Hepatocyte (in vitro differentiated cells): ENCODE results near the gene SHOC2. TPM values are rescaled to one million over a fixed set of nuclear protein-coding genes. Genes with fewer than 3 reads are reported as not detected.
A peak's percentile ranks its signal among the peaks of the same experiment; 100 is the strongest.

Experiments used
- DNase-seq: peaks from one replicate; pipeline ENCODE4 v3.0.0-alpha.2; 2016; ENCODE audit warnings: low spot score
- H2AFZ ChIP-seq: fragments of 200-600 bp; sonication (generic); 2 replicates; pipeline ENCODE4 v1.6.0; 2016; ENCODE audit warnings: antibody characterized with exemption, mild to moderate bottlenecking
- H3K27ac ChIP-seq: fragments of 200-600 bp; sonication (generic); 2 replicates; pipeline ENCODE4 v1.5.1; 2016; ENCODE audit warnings: mild to moderate bottlenecking
- H3K27me3 ChIP-seq: fragments of 200-600 bp; sonication (generic); 2 replicates; pipeline ENCODE4 v1.6.1; 2016
- H3K36me3 ChIP-seq: fragments of 200-600 bp; sonication (generic); replicated peaks from 2 replicates; pipeline ENCODE4 v1.5.1; 2016; ENCODE audit warnings: low read depth; ENCODE audit not compliant: insufficient read depth
- H3K4me1 ChIP-seq: fragments of 200-600 bp; sonication (generic); 2 replicates; pipeline ENCODE4 v1.5.1; 2016; ENCODE audit warnings: mild to moderate bottlenecking, moderate library complexity; ENCODE audit not compliant: insufficient read depth
- H3K4me2 ChIP-seq: fragments of 200-600 bp; sonication (generic); 2 replicates; pipeline ENCODE4 v1.6.0; 2016
- H3K4me3 ChIP-seq: fragments of 200-600 bp; sonication (generic); 2 replicates; pipeline ENCODE4 v1.5.1; 2016; ENCODE audit warnings: mild to moderate bottlenecking
- H3K79me2 ChIP-seq: fragments of 200-600 bp; sonication (generic); 2 replicates; pipeline ENCODE4 v1.6.0; 2017; ENCODE audit warnings: mild to moderate bottlenecking
- H3K9me2 ChIP-seq: fragments of 200-600 bp; sonication (generic); replicated peaks from 2 replicates; pipeline ENCODE4 v1.6.0; 2017; ENCODE audit warnings: mild to moderate bottlenecking; ENCODE audit not compliant: insufficient read depth
- H3K9me3 ChIP-seq: fragments of 200-600 bp; sonication (generic); 2 replicates; pipeline ENCODE4 v1.5.1; 2016; ENCODE audit warnings: low read depth, mild to moderate bottlenecking
- H4K20me1 ChIP-seq: fragments of 200-600 bp; sonication (generic); 2 replicates; pipeline ENCODE4 v1.6.0; 2016; ENCODE audit warnings: mild to moderate bottlenecking; ENCODE audit not compliant: insufficient read depth, poor library complexity, severe bottlenecking
- EZH2 ChIP-seq: fragments of 200-600 bp; sonication (generic); IDR thresholded peaks from 2 replicates; pipeline ENCODE4 v1.6.1; 2016; ENCODE audit warnings: antibody characterized with exemption, mild to moderate bottlenecking, borderline replicate concordance
- EZH2phosphoT487 ChIP-seq: fragments of 200-600 bp; sonication (generic); IDR thresholded peaks from one replicate; pipeline ENCODE4 v1.6.1; 2018; ENCODE audit warnings: antibody characterized with exemption, mild to moderate bottlenecking, low read depth, moderate library complexity; ENCODE audit not compliant: unreplicated experiment, severe bottlenecking
- WGBS: methylation state at CpG from one replicate; pipeline ENCODE4 v1.1.6; 2016; ENCODE audit warnings: low lambda C conversion rate; ENCODE audit errors: missing lambda C conversion rate; 5-methylcytosine and 5-hydroxymethylcytosine counted together
- polyA plus RNA-seq: library from polyadenylated mRNA; unstranded; fragments of >200 nt; fragmentation: Nextera tagmentation; extraction: Ambion mirVana; gene quantifications from 2 replicates; pipeline ENCODE4 v1.2.1, GENCODE V29; 2016
- total RNA-seq: library from RNA; depleted of rRNA; stranded (reverse); fragments of >200 nt; gene quantifications from 2 replicates; pipeline ENCODE4 v1.2.3, GENCODE V29; 2014
- TF ChIP-seq, protein P1 (sequence below): fragments of 200-600 bp; sonication (generic); IDR thresholded peaks from 2 replicates; pipeline ENCODE4 v1.5.1; 2016; ENCODE audit warnings: antibody characterized with exemption, mild to moderate bottlenecking; ENCODE audit not compliant: poor library complexity

SHOC2 gene
- total and polyA plus RNA-seq, 2 experiments from 2014 or later: 27.5 to 58.9 TPM

- no peak overlapping the region for H3K4me3 ChIP-seq
- H3K27ac ChIP-seq: no peak overlapping the region
- 97% methylated on average over 1 of the region's 1 CpG for WGBS
- DNase-seq: no peak
- no peaks in the 10 kb centered on the region for H3K9me2 ChIP-seq
- H3K79me2 ChIP-seq: peaks cover 56% of the 10 kb centered on the region
- no peaks in the 10 kb centered on the region for H3K27me3 ChIP-seq
- no peak overlapping the region for H2AFZ ChIP-seq
- H3K9me3 ChIP-seq: no peaks in the 10 kb centered on the region
- no peak for TF ChIP-seq EZH2phosphoT487
- TF ChIP-seq, protein P1, sequence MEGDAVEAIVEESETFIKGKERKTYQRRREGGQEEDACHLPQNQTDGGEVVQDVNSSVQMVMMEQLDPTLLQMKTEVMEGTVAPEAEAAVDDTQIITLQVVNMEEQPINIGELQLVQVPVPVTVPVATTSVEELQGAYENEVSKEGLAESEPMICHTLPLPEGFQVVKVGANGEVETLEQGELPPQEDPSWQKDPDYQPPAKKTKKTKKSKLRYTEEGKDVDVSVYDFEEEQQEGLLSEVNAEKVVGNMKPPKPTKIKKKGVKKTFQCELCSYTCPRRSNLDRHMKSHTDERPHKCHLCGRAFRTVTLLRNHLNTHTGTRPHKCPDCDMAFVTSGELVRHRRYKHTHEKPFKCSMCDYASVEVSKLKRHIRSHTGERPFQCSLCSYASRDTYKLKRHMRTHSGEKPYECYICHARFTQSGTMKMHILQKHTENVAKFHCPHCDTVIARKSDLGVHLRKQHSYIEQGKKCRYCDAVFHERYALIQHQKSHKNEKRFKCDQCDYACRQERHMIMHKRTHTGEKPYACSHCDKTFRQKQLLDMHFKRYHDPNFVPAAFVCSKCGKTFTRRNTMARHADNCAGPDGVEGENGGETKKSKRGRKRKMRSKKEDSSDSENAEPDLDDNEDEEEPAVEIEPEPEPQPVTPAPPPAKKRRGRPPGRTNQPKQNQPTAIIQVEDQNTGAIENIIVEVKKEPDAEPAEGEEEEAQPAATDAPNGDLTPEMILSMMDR: no peak
- TF ChIP-seq EZH2: no peak
- H3K36me3 ChIP-seq: no peaks in the 10 kb centered on the region
- no peak overlapping the region for H3K4me2 ChIP-seq
- H3K4me1 ChIP-seq: no peaks in the 10 kb centered on the region
- H4K20me1 ChIP-seq: peaks cover 13% of the 10 kb centered on the region
These were observed 31.8 kb upstream of the SHOC2 start for GRCh38 chr10:110887560-110887959.

- no peaks in the 10 kb centered on the region for H3K27me3 ChIP-seq
- no peak for DNase-seq
- H3K36me3 ChIP-seq: peaks cover 9% of the 10 kb centered on the region
- no peak overlapping the region for H3K4me3 ChIP-seq
- no peaks in the 10 kb centered on the region for H3K9me3 ChIP-seq
- no peaks in the 10 kb centered on the region for H3K9me2 ChIP-seq
- 92% methylated on average over 3 of the region's 3 CpGs for WGBS
- H3K79me2 ChIP-seq: peaks cover 38% of the 10 kb centered on the region
- no peak overlapping the region for H2AFZ ChIP-seq
- H3K4me2 ChIP-seq: no peak overlapping the region
- peaks cover 18% of the 10 kb centered on the region for H3K4me1 ChIP-seq
- H3K27ac ChIP-seq: no peak overlapping the region
- TF ChIP-seq, protein P1: no peak
- TF ChIP-seq EZH2phosphoT487 (no peak), EZH2 (no peak)
- H4K20me1 ChIP-seq: peaks cover 22% of the 10 kb centered on the region
These were observed 26.7 kb upstream of the SHOC2 start for GRCh38 chr10:110892602-110893288.

DNA sequence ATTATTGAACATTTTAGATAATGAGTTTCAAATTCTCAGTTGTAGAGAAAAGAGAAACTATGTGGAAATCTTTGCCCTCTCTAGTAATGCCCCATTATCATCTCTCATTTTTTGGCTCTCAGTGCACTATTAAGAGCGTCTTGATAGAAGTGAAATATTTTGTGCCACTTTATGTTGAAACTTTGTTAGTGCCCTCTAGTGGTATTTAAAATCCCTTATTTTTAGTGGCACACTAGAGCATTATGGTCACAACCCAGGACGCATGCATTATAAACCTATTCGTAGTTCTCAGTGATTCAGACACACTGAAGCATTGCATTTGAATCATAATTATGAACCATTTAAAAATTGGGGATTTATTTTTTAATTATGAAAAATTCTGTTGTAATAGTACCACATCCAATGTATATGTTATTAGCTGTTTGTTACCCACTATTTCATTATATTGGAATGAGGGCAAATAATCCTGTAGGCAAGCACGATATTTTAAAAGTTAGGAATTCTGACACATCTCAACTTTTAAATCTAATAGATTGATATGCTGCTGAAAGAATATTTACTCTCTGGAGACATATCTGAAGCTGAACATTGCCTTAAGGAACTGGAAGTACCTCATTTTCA, 25.7 kb upstream of the SHOC2 start:
- TF ChIP-seq EZH2phosphoT487 (no peak), EZH2 (no peak)
- TF ChIP-seq, protein P1: peak; percentile 66
- Histone ChIP-seq H3K36me3 (peaks cover 9% of the 10 kb centered on the region), H3K79me2 (peaks cover 32% of the 10 kb centered on the region), H3K27me3 (no peaks in the 10 kb centered on the region), H3K9me2 (no peaks in the 10 kb centered on the region), H3K4me3 (no peak overlapping the region), H3K9me3 (no peaks in the 10 kb centered on the region), H2AFZ (no peak overlapping the region), H3K4me1 (peaks cover 18% of the 10 kb centered on the region), H3K4me2 (no peak overlapping the region), H3K27ac (no peak overlapping the region), H4K20me1 (peaks cover 23% of the 10 kb centered on the region)
- peak; percentile 54 for DNase-seq
- WGBS: 60% methylated on average over 4 of the region's 4 CpGs
